SK-N-SH (cell line): ENCODE results near the gene POLR2A.

Source experiments
- CTCF ChIP-seq: fragments of 200-600 bp; sonication (generic); IDR thresholded peaks from 2 replicates; pipeline ENCODE4 v1.6.1; 2017; ENCODE audit warnings: antibody characterized with exemption, mild to moderate bottlenecking, moderate library complexity
- EP300 ChIP-seq, 2 experiments: IDR thresholded peaks; 2 replicates each; pipeline versions ENCODE4 v1.4.0 to v1.6.1; 2012; ENCODE audit warnings: borderline replicate concordance in 1 of 2, low read depth in 1 of 2, low read length in 1 of 2
- MXI1 ChIP-seq: IDR thresholded peaks from 2 replicates; pipeline ENCODE4 v1.6.1; 2012; ENCODE audit warnings: mild to moderate bottlenecking, low read depth, low read length, improper control_type of control experiment
- PBX3 ChIP-seq: IDR thresholded peaks from 2 replicates; pipeline ENCODE4; 2012
- SMC3 ChIP-seq: IDR thresholded peaks from 2 replicates; pipeline ENCODE4 v1.6.1; 2012; ENCODE audit warnings: low read depth, low read length, improper control_type of control experiment

GRCh38 chr17:7471729-7472128 is 12.4 kb upstream of the POLR2A start:
- no peak for TF ChIP-seq SMC3
- no peak for TF ChIP-seq EP300 (IDR thresholded peaks at IDR 0.05; ENCODE audit: borderline replicate concordance in 1 of 2, low read depth in 1 of 2, low read length in 1 of 2)
- no peak for TF ChIP-seq PBX3
- no peak for TF ChIP-seq MXI1
- TF ChIP-seq CTCF: no peak
